GM19455 (cell line): ENCODE data around the gene KIF19.

Experiments used
- ATAC-seq: cut with Tn5 transposase; IDR thresholded peaks from one replicate; pipeline ENCODE4 v1.9.1; 2021; ENCODE audit not compliant: unreplicated experiment

The KIF19 gene

GRCh38 chr17:74303305-74303704, 22.7 kb upstream of the KIF19 start:
- ATAC-seq, result no peak

- no peak for ATAC-seq
Measured at GRCh38 chr17:74304184-74304583, 21.8 kb upstream of the KIF19 start.

- ATAC-seq, result no peak
Measured at GRCh38 chr17:74305865-74306654, 20.0 kb upstream of the KIF19 start.

GRCh38 chr17:74307984-74308773, 17.8 kb upstream of the KIF19 start:
- no peak for ATAC-seq

GRCh38 chr17:74309902-74310301, 16.1 kb upstream of the KIF19 start:
- no peak for ATAC-seq

GRCh38 chr17:74314877-74315276, 11.1 kb upstream of the KIF19 start:
- ATAC-seq, result no peak

- no peak for ATAC-seq
Measured at GRCh38 chr17:74316220-74316619, 9.8 kb upstream of the KIF19 start.

- ATAC-seq, result no peak
Measured at GRCh38 chr17:74317071-74317470, 9.0 kb upstream of the KIF19 start.

- ATAC-seq, result no peak
Measured at GRCh38 chr17:74318391-74318790, 7.6 kb upstream of the KIF19 start.

- ATAC-seq, result no peak
Measured at GRCh38 chr17:74324521-74324920, 1.5 kb upstream of the KIF19 start.

- ATAC-seq, result no peak
Measured at GRCh38 chr17:74325376-74325742, 667 bp upstream of the KIF19 start.

- no peak for ATAC-seq
Measured at GRCh38 chr17:74326506-74326905, 480 bp downstream of the KIF19 start.

- ATAC-seq, result no peak
Measured at GRCh38 chr17:74328487-74328886, 2.5 kb downstream of the KIF19 start.

- ATAC-seq, result no peak
Measured at GRCh38 chr17:74329378-74329777, 3.4 kb downstream of the KIF19 start.

- ATAC-seq, result no peak
Measured at GRCh38 chr17:74330446-74330845, 4.4 kb downstream of the KIF19 start.

- no peak for ATAC-seq
Measured at GRCh38 chr17:74332017-74332650, 6.1 kb downstream of the KIF19 start.

- no peak for ATAC-seq
Measured at GRCh38 chr17:74332763-74333283, 6.8 kb downstream of the KIF19 start.

GRCh38 chr17:74334393-74335039, 8.5 kb downstream of the KIF19 start:
- ATAC-seq, result no peak

- ATAC-seq, result no peak
Measured at GRCh38 chr17:74335529-74336062, 9.6 kb downstream of the KIF19 start.

GRCh38 chr17:74336307-74336706, 10.3 kb downstream of the KIF19 start:
- ATAC-seq, result no peak
